ENCODE measurements around the gene TTLL11.

The TTLL11 gene

DNA sequence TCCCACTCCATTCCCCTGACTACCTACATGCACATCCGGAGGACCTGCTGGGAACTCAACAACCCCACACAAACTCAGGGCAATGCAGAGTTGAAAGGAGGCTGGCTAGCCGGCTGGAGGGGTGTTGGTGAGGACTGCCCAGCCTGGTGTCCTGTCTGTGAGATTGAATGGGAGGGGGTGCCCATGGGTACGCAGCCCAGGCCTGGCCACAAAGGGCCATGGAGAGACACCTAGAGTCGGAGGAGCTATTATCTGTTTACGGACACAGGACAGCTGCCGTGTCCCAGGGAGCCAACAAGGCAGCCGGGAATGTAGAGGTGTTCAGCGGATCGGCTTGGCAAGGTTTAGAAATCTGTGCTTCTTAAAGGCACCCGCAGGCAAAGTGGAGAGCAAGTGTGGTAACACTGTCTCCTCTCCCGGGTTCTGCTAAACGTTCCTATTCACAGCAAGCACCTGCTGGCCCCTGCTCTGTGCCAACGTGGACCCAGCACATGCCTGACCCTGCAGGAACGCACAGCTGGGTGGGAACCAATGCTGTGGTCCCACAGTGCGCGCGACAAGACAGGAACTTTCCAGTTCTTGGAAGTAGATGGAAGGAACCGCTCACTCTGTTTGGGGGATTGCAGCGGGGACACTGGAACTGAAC, 275.0 kb downstream of the TTLL11 start:
- FAIRE-seq = no peak
- no peak for TF ChIP-seq PAX5 (IDR thresholded peaks at IDR 0.05; ENCODE audit: insufficient read depth, low read length, severe bottlenecking)
- TF ChIP-seq POU2F2 (IDR thresholded peaks at IDR 0.05; ENCODE audit: low read depth, low read length) = no peak
- no peak for TF ChIP-seq SPI1 (IDR thresholded peaks at IDR 0.05; ENCODE audit: low read depth, low read length)
- no peak for TF ChIP-seq POLR2AphosphoS5 (IDR thresholded peaks at IDR 0.05; ENCODE audit: low read depth, low read length)
- TF ChIP-seq TAF1 (IDR thresholded peaks at IDR 0.05; ENCODE audit: low read depth, low read length) = no peak
- no peak for TF ChIP-seq POLR2A (IDR thresholded peaks at IDR 0.05; ENCODE audit: low read depth, low read length)
- no peak for DNase-seq (ENCODE audit: insufficient read length, low spot score)

DNA sequence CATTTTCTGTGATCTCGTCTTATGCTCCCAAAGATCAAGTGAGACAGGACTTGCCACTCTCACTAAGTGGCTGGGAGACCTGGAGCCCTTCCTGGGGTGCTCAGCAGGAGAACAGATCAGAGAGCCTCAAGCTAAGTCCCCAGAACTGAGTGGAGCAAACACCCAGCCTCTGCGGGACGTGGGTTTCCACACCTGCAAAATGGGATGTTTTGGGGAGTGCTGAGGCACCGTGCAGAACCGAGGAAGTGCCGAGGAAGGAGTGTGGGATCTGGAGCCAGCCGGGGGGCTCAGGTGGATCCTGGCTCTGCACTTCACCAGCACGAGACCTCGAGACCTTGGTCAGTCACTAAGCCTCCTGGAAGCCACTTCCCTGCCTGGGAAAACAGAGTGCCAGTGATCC, 275.6 kb downstream of the TTLL11 start:
- DNase-seq (ENCODE audit: insufficient read length, low spot score) (no peak), FAIRE-seq (no peak)
- no peak for TF ChIP-seq POLR2A (IDR thresholded peaks at IDR 0.05; ENCODE audit: low read depth, low read length)
- TF ChIP-seq SPI1 (IDR thresholded peaks at IDR 0.05; ENCODE audit: low read depth, low read length) = no peak
- TF ChIP-seq PAX5 (IDR thresholded peaks at IDR 0.05; ENCODE audit: insufficient read depth, low read length, severe bottlenecking) = no peak
- TF ChIP-seq POLR2AphosphoS5 (IDR thresholded peaks at IDR 0.05; ENCODE audit: low read depth, low read length) = no peak
- TF ChIP-seq TAF1 (IDR thresholded peaks at IDR 0.05; ENCODE audit: low read depth, low read length) = no peak
- TF ChIP-seq POU2F2 (IDR thresholded peaks at IDR 0.05; ENCODE audit: low read depth, low read length) = no peak

DNA sequence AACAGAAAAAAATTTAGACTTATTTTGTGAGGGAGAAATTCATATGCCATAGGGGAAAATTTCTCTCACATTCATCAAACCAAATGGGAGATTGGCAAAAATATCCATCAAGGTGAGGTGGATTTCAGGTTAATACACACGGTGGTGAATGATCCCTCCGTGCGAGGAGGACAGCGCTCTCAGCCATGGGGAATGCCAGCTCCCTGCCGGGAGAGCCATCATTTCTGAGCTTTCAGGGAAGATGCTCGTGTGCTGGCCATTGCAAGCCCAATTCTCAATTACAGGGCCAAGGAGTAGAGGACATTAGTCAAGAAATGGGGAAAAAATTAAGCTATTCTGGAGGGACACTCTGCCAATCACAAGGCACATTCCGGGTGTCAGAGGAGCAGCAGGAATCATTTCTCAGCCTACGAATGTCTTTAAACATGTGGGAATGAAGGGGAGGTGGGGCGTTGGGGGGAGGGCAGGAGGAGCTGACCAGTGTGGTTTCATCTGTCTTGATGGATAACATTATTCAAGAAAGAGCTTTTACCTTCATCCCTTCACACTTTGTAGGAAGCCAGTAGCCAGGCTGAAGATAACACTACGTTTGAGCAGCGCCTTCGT, 276.2 kb downstream of the TTLL11 start:
- FAIRE-seq (no peak), DNase-seq (ENCODE audit: insufficient read length, low spot score) (no peak)
- no peak for TF ChIP-seq PAX5 (IDR thresholded peaks at IDR 0.05; ENCODE audit: insufficient read depth, low read length, severe bottlenecking)
- no peak for TF ChIP-seq POLR2A (IDR thresholded peaks at IDR 0.05; ENCODE audit: low read depth, low read length)
- no peak for TF ChIP-seq SPI1 (IDR thresholded peaks at IDR 0.05; ENCODE audit: low read depth, low read length)
- no peak for TF ChIP-seq POLR2AphosphoS5 (IDR thresholded peaks at IDR 0.05; ENCODE audit: low read depth, low read length)
- TF ChIP-seq TAF1 (IDR thresholded peaks at IDR 0.05; ENCODE audit: low read depth, low read length) = no peak
- no peak for TF ChIP-seq POU2F2 (IDR thresholded peaks at IDR 0.05; ENCODE audit: low read depth, low read length)

DNA sequence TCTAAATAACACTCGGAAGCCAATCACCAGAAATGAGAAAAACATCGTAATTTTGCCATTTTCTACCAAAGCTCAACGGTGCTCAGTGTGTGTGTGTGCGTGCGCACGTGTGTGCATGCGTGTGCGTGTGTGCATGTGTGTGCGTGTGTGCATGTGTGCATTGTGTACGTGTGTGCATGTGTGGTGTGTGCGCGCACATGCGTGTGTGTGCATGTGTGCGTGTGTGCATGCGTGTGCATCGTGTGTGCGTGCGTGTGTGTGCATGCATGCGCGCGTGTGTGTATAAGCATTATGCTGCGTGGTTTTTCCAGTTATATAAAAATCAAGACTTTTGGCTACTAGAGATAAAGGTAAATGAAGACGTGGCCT, 276.7 kb downstream of the TTLL11 start:
- FAIRE-seq (no peak), DNase-seq (ENCODE audit: insufficient read length, low spot score) (no peak)
- TF ChIP-seq SPI1 (IDR thresholded peaks at IDR 0.05; ENCODE audit: low read depth, low read length) = no peak
- no peak for TF ChIP-seq TAF1 (IDR thresholded peaks at IDR 0.05; ENCODE audit: low read depth, low read length)
- TF ChIP-seq POU2F2 (IDR thresholded peaks at IDR 0.05; ENCODE audit: low read depth, low read length) = no peak
- no peak for TF ChIP-seq POLR2AphosphoS5 (IDR thresholded peaks at IDR 0.05; ENCODE audit: low read depth, low read length)
- no peak for TF ChIP-seq PAX5 (IDR thresholded peaks at IDR 0.05; ENCODE audit: insufficient read depth, low read length, severe bottlenecking)
- no peak for TF ChIP-seq POLR2A (IDR thresholded peaks at IDR 0.05; ENCODE audit: low read depth, low read length)

DNA sequence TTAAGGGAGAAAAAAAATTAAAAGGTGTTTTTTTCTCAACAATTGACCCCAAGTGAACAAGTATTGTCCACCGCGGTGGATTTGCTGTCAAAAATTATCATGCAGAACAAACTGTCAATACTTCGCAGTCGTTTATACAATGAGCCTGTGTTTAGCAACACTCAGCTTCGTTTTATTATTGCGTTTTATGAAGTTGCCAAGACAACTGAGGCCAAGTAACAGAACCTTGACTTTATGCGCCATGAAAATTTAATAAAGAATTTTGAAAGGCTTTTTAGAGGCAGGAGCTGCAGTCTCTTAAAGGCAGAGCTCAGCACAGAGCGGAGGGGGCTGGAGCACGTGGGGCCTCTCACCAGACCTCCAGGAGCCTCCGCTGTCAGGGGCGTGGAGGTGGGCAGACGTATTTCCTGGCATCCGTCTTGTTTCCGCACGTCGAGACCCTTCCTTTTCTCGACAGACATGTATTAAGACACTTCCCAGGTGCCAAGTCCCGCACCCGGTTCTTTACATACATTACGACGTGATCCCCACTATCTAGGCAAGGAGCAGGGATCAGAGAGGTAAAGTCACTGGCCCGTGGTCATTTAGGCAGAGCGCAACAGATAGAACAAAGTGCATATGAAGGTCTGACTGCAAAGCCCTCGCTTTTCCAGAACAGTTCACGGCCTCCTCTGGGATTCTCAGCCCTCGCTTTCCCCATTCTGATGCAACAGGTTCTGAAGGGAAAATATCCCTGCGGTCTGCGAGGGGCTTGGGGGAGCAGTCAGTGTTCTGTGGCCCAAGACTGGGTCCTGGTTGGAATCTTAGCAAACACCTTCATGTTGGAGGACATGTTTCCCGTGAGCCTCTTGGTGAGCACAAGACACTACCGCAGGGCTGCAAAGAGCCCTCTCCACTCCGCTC, 277.3 kb downstream of the TTLL11 start:
- DNase-seq (ENCODE audit: insufficient read length, low spot score) (no peak), FAIRE-seq (no peak)
- TF ChIP-seq SPI1 (IDR thresholded peaks at IDR 0.05; ENCODE audit: low read depth, low read length) (no peak), POU2F2 (IDR thresholded peaks at IDR 0.05; ENCODE audit: low read depth, low read length) (no peak), TAF1 (IDR thresholded peaks at IDR 0.05; ENCODE audit: low read depth, low read length) (no peak)

DNA sequence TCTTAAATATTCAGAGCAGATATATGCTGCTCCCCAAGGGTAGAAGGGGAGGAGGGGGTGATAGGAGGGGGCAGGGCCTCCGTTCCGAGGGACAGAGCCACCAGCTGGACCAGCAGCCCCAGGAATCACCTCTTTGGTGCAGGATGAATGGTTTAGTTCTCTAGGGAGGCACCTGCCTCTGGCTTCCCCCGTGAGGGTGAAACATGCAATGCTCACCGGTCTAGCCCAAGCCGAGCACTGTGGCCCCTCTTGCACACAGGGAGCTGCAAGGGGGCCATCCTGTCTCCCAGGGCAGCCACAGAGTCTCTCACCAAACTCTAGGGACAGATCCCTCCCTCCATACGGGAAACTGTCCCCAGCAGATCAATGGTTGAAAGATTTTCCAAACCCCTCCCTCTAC, 278.0 kb downstream of the TTLL11 start:
- no peak for TF ChIP-seq POU2F2 (IDR thresholded peaks at IDR 0.05; ENCODE audit: low read depth, low read length)
- TF ChIP-seq PAX5 (IDR thresholded peaks at IDR 0.05; ENCODE audit: insufficient read depth, low read length, severe bottlenecking) = no peak
- no peak for TF ChIP-seq POLR2AphosphoS5 (IDR thresholded peaks at IDR 0.05; ENCODE audit: low read depth, low read length)
- TF ChIP-seq POLR2A (IDR thresholded peaks at IDR 0.05; ENCODE audit: low read depth, low read length) = no peak
- no peak for TF ChIP-seq SPI1 (IDR thresholded peaks at IDR 0.05; ENCODE audit: low read depth, low read length)
- no peak for TF ChIP-seq TAF1 (IDR thresholded peaks at IDR 0.05; ENCODE audit: low read depth, low read length)
- FAIRE-seq (no peak), DNase-seq (ENCODE audit: insufficient read length, low spot score) (no peak)

DNA sequence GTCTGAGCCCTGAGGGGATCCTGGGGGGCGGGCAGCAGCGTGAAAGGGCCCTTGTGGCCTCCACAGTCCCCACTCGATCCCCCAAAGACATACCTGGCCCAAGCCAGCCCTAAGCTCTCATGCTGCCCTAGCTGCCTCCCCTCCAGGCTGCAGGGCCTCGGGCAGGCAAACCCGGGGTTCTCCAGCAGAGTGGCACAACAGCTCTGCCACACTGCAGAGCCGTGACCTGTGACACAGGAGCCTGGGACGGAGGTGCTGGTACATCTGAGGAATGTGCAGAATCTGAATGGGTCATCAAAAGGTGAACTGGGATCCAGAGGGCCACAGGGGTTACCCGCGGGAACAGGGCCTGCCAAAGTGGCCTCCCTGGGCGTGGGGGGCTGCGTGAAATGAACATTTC, 278.5 kb downstream of the TTLL11 start:
- DNase-seq (ENCODE audit: insufficient read length, low spot score) (no peak), FAIRE-seq (no peak)
- no peak for TF ChIP-seq POLR2A (IDR thresholded peaks at IDR 0.05; ENCODE audit: low read depth, low read length)
- TF ChIP-seq TAF1 (IDR thresholded peaks at IDR 0.05; ENCODE audit: low read depth, low read length) = no peak
- no peak for TF ChIP-seq PAX5 (IDR thresholded peaks at IDR 0.05; ENCODE audit: insufficient read depth, low read length, severe bottlenecking)
- TF ChIP-seq POLR2AphosphoS5 (IDR thresholded peaks at IDR 0.05; ENCODE audit: low read depth, low read length) = no peak
- TF ChIP-seq SPI1 (IDR thresholded peaks at IDR 0.05; ENCODE audit: low read depth, low read length) = no peak
- TF ChIP-seq POU2F2 (IDR thresholded peaks at IDR 0.05; ENCODE audit: low read depth, low read length) = no peak

DNA sequence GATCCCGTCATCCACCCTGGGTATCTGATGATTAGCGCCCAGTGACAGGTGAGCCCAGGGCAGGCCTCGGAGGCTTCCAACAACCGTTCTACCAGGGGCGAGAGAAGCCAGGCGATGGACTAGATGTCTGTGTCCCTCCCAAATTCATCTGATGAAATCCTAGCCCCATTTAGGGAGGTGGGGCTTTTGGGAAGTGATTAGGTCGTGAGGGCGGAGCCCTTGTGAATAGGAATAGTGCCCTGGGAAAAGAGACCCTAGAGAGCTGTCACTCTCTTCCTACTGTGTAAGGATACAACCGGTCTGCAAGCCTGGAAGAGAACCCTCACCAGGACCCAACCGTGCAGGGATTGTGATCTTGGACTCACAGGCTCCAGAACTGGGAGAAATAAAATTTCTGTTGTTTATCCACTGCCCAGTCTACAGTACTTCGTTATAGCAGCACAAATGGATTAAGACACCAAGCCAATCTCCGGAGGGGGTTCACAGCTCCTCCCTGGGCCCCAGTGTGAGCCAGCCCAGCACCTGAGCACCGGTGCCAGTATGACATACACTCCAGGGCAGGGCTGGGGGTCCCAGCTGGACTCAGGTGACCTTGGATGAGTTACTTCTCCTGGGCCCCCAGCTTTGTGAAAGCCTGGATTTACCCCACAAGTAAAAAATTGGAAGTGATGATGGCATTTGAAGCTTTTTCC, 279.4 kb downstream of the TTLL11 start:
- no peak for FAIRE-seq
- TF ChIP-seq TAF1 (IDR thresholded peaks at IDR 0.05; ENCODE audit: low read depth, low read length) (no peak), PAX5 (IDR thresholded peaks at IDR 0.05; ENCODE audit: insufficient read depth, low read length, severe bottlenecking) (no peak), POLR2AphosphoS5 (IDR thresholded peaks at IDR 0.05; ENCODE audit: low read depth, low read length) (no peak), POLR2A (IDR thresholded peaks at IDR 0.05; ENCODE audit: low read depth, low read length) (no peak), SPI1 (IDR thresholded peaks at IDR 0.05; ENCODE audit: low read depth, low read length) (no peak), POU2F2 (IDR thresholded peaks at IDR 0.05; ENCODE audit: low read depth, low read length) (no peak)
- DNase-seq (ENCODE audit: insufficient read length, low spot score) = no peak

Data from GM12891 (cell line).